HEK293 (cell line): Measurements from ENCODE around the gene PPP3CA.

Experiments used
- GLIS2 ChIP-seq: fragments of 450-650 bp; formaldehyde crosslinking; IDR thresholded peaks from 2 replicates; pipeline ENCODE4 v1.5.1; 2016; ENCODE audit warnings: missing biosample characterization, missing genetic modification characterization
- HOXC10 ChIP-seq: sonication (generic); formaldehyde crosslinking; IDR thresholded peaks from 2 replicates; pipeline ENCODE4 v1.8.1; 2023; ENCODE audit warnings: mild to moderate bottlenecking, missing genetic modification reagents
- ZNF155 ChIP-seq: fragments of 450-650 bp; formaldehyde crosslinking; IDR thresholded peaks from 2 replicates; pipeline ENCODE4 v1.5.1; 2016; ENCODE audit warnings: missing biosample characterization, missing genetic modification characterization
- ZNF629 ChIP-seq: fragments of 450-650 bp; formaldehyde crosslinking; IDR thresholded peaks from 2 replicates; pipeline ENCODE4 v1.5.1; 2017; ENCODE audit warnings: missing biosample characterization, missing genetic modification characterization
- ZNF792 ChIP-seq: fragments of 450-650 bp; formaldehyde crosslinking; IDR thresholded peaks from 2 replicates; pipeline ENCODE4 v1.5.1; 2016; ENCODE audit warnings: missing biosample characterization, missing genetic modification characterization
- TF ChIP-seq, protein P1 (sequence below): fragments of 450-650 bp; formaldehyde crosslinking; IDR thresholded peaks from 2 replicates; pipeline ENCODE4 v1.5.1; 2016; ENCODE audit warnings: missing biosample characterization, missing genetic modification characterization

DNA sequence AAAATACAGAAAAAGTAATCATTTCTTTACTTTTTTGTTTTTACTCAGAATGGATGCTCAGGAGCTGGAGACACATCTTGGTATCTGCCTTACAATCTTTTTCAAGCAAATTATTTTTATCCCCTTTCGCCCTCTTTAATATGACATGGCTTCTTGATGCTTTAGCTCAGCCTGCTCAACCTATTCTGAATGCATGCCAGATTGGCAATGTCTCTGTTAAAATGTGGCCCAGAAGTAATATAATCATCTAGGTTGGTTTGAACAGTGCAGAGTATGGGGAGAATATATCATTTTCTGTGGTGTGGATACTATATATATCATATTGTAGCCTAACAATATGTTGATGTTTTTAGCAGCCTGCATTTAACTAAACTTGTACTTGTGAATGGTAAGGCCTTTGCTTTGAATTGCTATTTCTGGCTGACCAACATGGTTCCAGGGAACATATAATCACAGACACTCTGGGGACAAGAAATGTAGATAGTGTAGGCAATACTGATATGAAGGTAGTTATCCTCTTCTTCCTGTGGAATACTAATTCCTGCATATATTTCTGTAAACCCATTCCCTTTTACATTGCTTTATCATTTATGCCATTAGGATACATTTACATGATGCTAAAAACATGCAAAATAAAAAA, 282.7 kb downstream of the PPP3CA start:
- TF ChIP-seq ZNF792 (tag by site-specific recombination) (no peak), HOXC10 (CRISPR knock-in tag) (no peak), ZNF629 (tag by site-specific recombination) (no peak), GLIS2 (tag by site-specific recombination) (no peak), ZNF155 (tag by site-specific recombination) (no peak)
- TF ChIP-seq, protein P1, sequence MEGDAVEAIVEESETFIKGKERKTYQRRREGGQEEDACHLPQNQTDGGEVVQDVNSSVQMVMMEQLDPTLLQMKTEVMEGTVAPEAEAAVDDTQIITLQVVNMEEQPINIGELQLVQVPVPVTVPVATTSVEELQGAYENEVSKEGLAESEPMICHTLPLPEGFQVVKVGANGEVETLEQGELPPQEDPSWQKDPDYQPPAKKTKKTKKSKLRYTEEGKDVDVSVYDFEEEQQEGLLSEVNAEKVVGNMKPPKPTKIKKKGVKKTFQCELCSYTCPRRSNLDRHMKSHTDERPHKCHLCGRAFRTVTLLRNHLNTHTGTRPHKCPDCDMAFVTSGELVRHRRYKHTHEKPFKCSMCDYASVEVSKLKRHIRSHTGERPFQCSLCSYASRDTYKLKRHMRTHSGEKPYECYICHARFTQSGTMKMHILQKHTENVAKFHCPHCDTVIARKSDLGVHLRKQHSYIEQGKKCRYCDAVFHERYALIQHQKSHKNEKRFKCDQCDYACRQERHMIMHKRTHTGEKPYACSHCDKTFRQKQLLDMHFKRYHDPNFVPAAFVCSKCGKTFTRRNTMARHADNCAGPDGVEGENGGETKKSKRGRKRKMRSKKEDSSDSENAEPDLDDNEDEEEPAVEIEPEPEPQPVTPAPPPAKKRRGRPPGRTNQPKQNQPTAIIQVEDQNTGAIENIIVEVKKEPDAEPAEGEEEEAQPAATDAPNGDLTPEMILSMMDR (tag by site-specific recombination): no peak
